Activated T-helper 1 cell treated with anti-CD3 and anti-CD28 coated beads, Interleukin-12 subunit alpha, Interleukin-12 subunit beta, Interleukin-2, Interleukin-4 antibody, amounts not matched to agents 30 ng/mL and 10 ng/mL and 1 ng/mL, durations not matched to agents 14 hours and 24 hours and 36 hours (primary cell): ENCODE results near the gene SND1. TPM values are rescaled to one million over a fixed set of nuclear protein-coding genes. Genes with fewer than 3 reads are reported as not detected.

Experiments used
- DNase-seq: peaks from one replicate; pipeline ENCODE4 v3.0.0; 2021; ENCODE audit warnings: low spot score
- H3K27ac Mint-ChIP-seq: one replicate; pipeline ENCODE4 v1.8.0; 2021; ENCODE audit warnings: mild to moderate bottlenecking, mixed read lengths
- H3K27me3 Mint-ChIP-seq: one replicate; pipeline ENCODE4 v1.8.0; 2022; ENCODE audit warnings: mild to moderate bottlenecking, moderate library complexity, mixed read lengths; ENCODE audit not compliant: insufficient read depth
- H3K36me3 Mint-ChIP-seq: one replicate; pipeline ENCODE4 v1.8.0; 2021; ENCODE audit warnings: low read depth, mixed read lengths
- H3K4me1 Mint-ChIP-seq: one replicate; pipeline ENCODE4 v1.8.0; 2021; ENCODE audit warnings: low read depth, mixed read lengths
- H3K4me3 Mint-ChIP-seq: one replicate; pipeline ENCODE4 v1.8.0; 2021; ENCODE audit warnings: mild to moderate bottlenecking, moderate library complexity, mixed read lengths
- H3K9me3 Mint-ChIP-seq: one replicate; pipeline ENCODE4 v1.8.0; 2021; ENCODE audit warnings: mixed read lengths
- intact Hi-C: fragments of 100-400 bp; cut with micrococcal nuclease; formaldehyde crosslinking; loops from one replicate; pipeline ENCODE4 v1.15.1; 2024
- total RNA-seq: library from RNA; stranded (reverse); gene quantifications from 2 replicates; pipeline ENCODE4 v1.2.3, GENCODE V29; 2022

SND1 gene
- total RNA-seq, 1 donor from 2014 or later = 292 TPM

DNA sequence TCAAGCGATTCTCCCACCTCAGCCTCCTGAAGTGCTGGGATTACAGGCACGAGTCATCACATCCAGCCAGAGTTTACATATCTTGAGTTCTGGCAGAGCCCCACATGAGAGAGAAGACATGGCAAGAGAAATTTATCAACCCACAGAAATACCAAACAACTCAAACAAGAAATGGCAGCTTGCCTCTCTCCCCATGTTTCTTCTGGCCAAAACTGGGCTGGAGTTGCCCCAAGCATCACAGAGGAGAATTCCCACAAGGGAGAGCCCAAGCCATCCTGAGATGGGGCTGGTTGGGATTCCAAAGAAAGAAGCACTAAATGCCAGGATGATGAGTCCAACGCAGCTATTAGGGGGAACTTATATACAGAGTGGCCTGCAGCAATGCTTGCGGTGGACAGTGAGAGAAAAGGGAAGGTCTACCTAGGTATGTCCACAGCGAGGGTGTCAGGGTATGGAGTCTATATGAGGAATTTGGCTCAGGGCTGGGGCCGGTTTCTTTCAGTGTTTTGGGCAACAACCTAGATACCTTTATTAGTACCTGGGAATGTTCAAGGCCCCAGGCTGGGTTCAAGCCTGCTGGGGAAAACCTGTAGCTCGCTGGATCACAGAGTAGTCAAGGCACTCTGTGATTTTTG lies 19.6 kb upstream of the SND1 start:
- intact Hi-C loops = no loop called here
- no peaks in the 10 kb centered on the region for H3K36me3 Mint-ChIP-seq
- H3K4me1 Mint-ChIP-seq = peaks cover 11% of the 10 kb centered on the region
- peaks cover 26% of the 10 kb centered on the region for H3K27me3 Mint-ChIP-seq
- no peaks in the 10 kb centered on the region for H3K9me3 Mint-ChIP-seq
- DNase-seq = no peak
- H3K4me3 Mint-ChIP-seq = no peak overlapping the region
- H3K27ac Mint-ChIP-seq = no peak overlapping the region

DNA sequence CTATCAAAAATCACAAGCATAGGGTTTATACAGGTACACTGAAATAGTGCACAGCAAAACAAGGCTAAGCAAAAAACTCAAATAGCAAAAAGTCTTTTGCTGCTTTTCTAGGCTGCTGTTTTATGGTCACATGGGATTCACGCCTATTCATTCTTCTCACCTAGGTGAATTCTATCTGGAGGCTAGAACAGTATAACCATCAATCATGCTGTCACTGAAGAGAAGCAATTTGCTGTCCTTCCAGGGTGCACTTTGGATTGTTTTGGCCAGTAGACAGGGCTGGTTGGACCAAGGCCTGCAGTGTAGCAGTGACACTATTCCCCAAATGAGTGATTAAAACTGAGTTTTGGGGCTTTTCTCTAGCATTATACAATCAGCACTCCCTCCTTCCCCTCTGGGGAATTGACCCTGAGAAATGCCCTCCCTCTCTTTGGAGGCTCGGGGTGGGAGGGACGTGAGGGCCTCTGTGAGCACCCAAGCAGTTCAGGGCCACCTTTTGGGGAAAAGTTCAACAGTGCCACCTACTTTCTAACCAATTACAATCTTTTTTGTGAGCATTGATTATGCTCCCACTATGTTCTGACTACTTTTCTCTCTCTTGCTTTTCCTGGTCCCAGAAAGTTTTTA lies 16.2 kb upstream of the SND1 start:
- no peaks in the 10 kb centered on the region for H3K36me3 Mint-ChIP-seq
- H3K4me1 Mint-ChIP-seq = peaks cover 11% of the 10 kb centered on the region
- intact Hi-C loops = no loop called here
- no peak overlapping the region for H3K4me3 Mint-ChIP-seq
- no peaks in the 10 kb centered on the region for H3K9me3 Mint-ChIP-seq
- H3K27me3 Mint-ChIP-seq = peaks cover 33% of the 10 kb centered on the region
- no peak overlapping the region for H3K27ac Mint-ChIP-seq
- no peak for DNase-seq

DNA sequence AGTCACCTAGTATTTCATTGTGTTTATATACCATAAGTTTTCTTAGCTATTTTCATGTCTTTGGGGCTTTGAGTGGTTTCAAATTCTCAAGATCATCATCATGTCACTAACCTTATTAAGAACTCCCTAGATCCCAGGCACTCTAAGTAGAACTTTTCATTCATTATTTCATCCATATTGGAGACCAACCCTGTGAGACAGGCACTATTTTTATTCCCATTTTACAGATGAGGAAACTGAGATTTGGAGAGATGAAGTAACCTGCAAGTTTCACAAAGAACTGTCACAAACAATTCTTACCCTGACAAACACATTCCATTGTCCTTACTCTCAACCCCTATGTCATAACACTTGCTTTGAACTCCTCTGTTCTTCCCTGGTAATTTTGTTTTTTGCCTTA lies 13.8 kb upstream of the SND1 start:
- Mint-ChIP-seq H3K9me3 (no peaks in the 10 kb centered on the region), H3K27ac (no peak overlapping the region), H3K4me3 (no peak overlapping the region), H3K27me3 (peaks cover 26% of the 10 kb centered on the region), H3K36me3 (no peaks in the 10 kb centered on the region), H3K4me1 (peaks cover 11% of the 10 kb centered on the region)
- no peak for DNase-seq
- intact Hi-C loops = no loop called here

DNA sequence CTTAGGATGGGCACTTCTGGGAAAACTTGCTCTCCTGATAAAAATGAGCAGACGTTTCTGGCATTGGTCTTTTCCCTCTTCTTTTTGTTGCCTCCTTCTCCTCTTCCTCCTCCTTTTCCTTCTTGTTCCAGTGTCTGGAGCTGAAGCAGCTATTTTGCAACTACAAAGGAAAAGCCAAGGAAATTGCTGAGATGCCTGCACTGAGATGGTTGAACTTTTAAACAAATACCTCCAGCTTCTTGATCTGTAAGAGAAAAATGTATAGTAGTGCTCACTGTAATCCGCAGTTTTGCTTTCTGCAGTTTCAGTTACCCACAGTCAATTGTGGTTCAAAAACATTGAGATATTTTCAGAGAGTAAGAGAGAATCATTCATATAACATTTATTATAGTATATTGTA lies 7.5 kb upstream of the SND1 start:
- Mint-ChIP-seq H3K4me3 (no peak overlapping the region), H3K9me3 (no peaks in the 10 kb centered on the region), H3K36me3 (no peaks in the 10 kb centered on the region), H3K27ac (no peak overlapping the region), H3K4me1 (no peaks in the 10 kb centered on the region), H3K27me3 (peaks cover 13% of the 10 kb centered on the region)
- no peak for DNase-seq
- intact Hi-C loops = no loop called here

DNA sequence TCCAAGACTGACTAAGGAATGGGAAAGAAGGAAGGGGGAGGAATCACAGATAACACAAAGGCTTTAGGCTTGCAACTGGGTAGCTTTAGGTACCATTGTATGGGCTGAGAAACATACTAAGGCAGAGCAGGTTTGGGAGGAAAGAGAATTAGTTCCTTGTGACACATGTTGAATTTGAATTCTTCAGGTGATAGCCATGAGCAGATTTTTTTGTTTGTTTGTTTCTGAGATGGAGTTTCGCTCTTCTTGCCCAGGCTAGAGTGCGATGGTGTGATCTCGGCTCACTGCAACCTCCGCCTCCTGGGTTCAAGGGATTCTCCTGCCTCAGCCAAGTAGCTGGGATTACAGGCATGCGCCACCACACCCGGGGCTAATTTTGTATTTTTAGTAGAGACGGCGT lies 4.4 kb upstream of the SND1 start:
- no peak overlapping the region for H3K27ac Mint-ChIP-seq
- H3K4me3 Mint-ChIP-seq = no peak overlapping the region
- intact Hi-C loops = no loop called here
- peaks cover 6% of the 10 kb centered on the region for H3K27me3 Mint-ChIP-seq
- peaks cover 12% of the 10 kb centered on the region for H3K4me1 Mint-ChIP-seq
- H3K9me3 Mint-ChIP-seq = no peaks in the 10 kb centered on the region
- H3K36me3 Mint-ChIP-seq = peaks cover 5% of the 10 kb centered on the region
- DNase-seq = no peak

DNA sequence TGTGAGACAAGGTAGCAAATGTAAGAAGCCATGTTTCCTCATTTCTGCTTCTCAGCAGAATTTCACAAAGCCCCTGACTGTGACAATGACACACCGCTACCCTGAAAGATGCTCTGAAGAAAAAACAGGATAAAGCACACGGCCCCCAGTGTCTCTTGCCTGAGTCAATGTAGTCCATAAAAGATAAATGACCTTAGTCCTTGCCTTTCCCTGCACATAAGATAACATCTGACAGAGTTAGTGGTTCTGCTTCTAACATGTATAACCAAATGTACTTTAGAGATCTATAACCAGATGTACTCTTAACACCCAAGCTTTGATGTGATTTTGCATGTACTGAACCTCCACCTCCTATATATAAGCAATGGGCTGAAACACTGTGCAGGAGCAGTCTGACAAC lies 3.0 kb upstream of the SND1 start:
- peaks cover 25% of the 10 kb centered on the region for H3K4me1 Mint-ChIP-seq
- peaks cover 13% of the 10 kb centered on the region for H3K36me3 Mint-ChIP-seq
- peaks cover 6% of the 10 kb centered on the region for H3K27me3 Mint-ChIP-seq
- H3K27ac Mint-ChIP-seq = no peak overlapping the region
- H3K9me3 Mint-ChIP-seq = no peaks in the 10 kb centered on the region
- intact Hi-C loops = no loop called here
- no peak for DNase-seq
- no peak overlapping the region for H3K4me3 Mint-ChIP-seq

DNA sequence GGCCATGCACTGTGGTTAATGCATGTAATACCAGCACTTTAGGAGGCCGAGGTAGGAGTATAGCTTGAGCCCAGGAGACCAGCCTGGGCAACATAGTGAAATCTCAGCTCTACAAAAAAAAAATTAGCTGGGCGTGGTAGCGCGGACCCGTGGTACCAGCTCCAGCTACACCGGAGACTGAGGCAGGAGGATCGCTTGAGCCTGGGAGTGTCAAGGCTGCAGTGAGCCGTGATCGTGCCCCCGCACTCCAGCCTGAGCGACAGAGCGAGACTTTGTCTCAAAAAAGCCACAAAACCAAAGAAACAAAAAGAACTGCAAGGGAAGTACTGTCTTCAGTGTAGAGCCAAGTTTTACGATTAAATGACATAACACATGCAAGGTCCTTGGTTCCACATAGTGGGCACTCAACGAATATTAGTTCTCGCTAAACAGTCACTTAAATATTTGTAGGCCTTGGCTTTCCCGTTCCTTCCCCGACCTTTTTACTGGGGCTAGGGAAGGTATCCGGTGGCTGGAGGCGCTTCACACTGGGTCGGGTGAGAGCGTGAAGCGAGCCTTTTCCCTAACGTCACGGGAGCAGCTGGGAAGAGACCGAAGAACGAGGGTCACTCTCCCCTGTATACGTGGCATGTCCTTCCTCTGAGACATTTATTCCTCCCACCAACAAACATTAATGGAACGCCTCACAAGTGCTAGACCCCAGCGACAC lies 993 bp upstream of the SND1 start:
- peak overlapping the region; percentile 98 for H3K27ac Mint-ChIP-seq
- intact Hi-C loops = loop anchor here (1.0 to 10.0 kb wide), 7 partner anchors 66 to 884 kb away; partner anchors contain the start of genes GCC1, HILPDA, IMPDH1 and RBM28
- no peaks in the 10 kb centered on the region for H3K9me3 Mint-ChIP-seq
- DNase-seq = no peak
- H3K4me3 Mint-ChIP-seq = peak overlapping the region; percentile 100
- H3K27me3 Mint-ChIP-seq = peaks cover 6% of the 10 kb centered on the region
- H3K4me1 Mint-ChIP-seq = peaks cover 45% of the 10 kb centered on the region
- H3K36me3 Mint-ChIP-seq = peaks cover 26% of the 10 kb centered on the region

DNA sequence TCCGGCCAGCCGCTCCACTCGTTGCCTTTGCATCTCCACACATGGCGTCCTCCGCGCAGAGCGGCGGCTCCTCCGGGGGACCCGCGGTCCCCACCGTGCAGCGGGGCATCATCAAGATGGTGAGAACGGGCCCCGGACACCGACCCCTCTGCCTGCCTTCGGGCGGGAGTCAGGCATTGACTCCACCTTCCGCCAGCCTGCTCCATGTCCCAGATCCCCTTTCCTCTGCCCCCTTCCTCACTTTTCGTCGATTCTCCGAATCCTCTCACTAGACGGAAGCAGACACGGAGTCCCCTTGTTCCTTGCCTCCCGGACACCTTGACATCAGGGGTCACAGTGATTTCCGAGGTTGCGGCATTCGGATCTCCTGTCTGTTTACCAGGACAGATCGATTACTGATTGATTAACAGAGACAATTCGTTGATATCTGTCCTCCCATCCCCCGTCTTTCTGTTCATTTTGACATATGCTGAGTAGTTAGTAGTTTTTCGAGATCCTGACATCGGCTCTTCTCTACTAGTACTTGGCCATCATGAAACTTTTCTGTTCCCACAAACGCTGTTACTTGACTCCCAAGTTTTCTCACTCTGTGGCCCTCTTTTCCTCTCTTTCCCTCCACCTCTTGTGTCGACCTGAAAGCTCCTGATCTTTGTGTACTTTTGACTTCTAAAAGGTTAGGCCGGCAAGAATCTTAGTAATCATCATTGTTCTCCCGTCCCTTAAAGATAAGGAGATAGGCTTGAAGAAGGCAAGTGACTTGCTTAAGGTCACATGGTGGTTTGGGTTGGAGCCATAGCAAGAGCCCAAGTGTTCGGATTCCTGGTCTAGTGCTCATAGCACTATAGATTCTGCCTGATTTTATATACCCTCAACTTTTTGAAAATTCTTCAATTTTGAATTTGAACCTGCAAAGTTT lies 597 bp downstream of the SND1 start:
- peak overlapping the region; percentile 100 for H3K4me3 Mint-ChIP-seq
- DNase-seq = no peak
- H3K4me1 Mint-ChIP-seq = peaks cover 55% of the 10 kb centered on the region
- peaks cover 29% of the 10 kb centered on the region for H3K36me3 Mint-ChIP-seq
- no peaks in the 10 kb centered on the region for H3K9me3 Mint-ChIP-seq
- peaks cover under 1% of the 10 kb centered on the region for H3K27me3 Mint-ChIP-seq
- intact Hi-C loops = loop anchor here (1.0 to 10.0 kb wide), 6 partner anchors 205 to 882 kb away; partner anchors contain the start of genes HILPDA, IMPDH1 and ZNF800
- H3K27ac Mint-ChIP-seq = peak overlapping the region; percentile 98

DNA sequence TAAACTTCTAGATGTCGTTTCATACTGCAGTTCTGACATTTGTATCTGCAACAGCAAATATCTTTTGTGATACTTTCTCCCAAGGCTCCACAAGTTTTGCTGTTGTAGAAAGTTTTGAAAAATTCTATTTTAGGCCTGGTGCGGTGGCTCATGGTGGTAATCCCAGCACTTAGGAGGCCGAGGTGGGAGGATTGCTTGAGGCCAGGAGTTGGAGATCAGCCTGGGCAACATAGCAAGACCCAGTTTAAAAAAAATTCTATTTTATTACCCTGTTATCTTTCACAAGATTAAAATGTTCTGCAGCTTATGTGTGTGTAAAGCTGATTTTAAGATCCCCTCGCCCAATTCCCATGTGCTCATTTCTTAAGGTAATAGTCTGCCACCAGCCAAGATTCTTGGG lies 1.4 kb downstream of the SND1 start:
- Mint-ChIP-seq H3K36me3 (peaks cover 32% of the 10 kb centered on the region), H3K4me1 (peaks cover 56% of the 10 kb centered on the region), H3K27ac (peak overlapping the region; percentile 15), H3K27me3 (no peaks in the 10 kb centered on the region), H3K9me3 (no peaks in the 10 kb centered on the region), H3K4me3 (peak overlapping the region; percentile 100)
- intact Hi-C loops = loop anchor here (5.0 to 10.0 kb wide), 5 partner anchors 204 to 881 kb away; partner anchors contain the start of genes HILPDA and IMPDH1
- no peak for DNase-seq

DNA sequence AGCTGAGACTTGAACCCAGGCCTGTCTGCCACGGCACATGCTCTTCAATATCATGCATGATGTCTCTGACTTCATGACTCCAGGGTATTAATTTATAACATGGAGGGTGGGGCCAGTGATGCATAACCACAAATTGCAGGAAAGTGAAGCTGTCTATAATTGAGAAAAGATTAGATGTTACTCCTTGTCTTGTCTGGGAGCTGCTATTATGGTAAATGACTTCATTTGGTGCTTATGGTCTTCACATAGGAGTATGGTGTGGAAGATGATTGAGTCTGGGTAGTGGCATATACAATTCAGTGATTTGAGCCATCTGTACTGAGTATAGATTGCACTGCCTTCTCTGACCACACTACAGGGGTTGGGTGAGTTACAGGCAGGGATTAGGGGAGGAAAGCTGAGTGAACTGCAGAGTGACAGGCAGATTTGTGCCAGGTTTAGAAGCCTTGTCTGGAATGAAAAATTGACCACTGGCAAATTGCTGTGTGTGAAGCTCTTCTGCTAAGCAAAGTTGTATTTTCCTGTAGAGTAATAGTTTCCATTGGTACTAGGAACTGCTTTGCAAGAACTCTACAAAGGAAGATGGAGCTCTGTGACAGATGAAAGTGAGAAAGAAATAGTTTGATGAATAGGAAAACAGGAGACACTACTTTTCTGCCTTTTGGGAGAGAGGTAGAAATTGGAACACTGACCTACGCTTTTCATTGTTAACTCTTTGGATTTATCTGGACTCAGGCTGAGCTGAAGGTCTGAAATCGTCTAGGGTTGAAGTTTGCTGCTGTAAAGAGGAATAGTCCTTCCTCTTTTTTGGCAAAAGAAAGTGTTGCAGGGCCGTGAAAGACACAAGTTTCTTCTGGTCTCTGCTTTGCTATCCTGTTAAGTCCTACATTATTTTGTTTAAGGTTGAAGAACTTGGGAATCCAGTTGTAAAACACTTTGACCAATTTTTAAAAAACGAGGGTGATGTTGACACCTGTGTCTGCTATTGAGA lies 2.7 kb downstream of the SND1 start:
- H3K4me1 Mint-ChIP-seq = peaks cover 68% of the 10 kb centered on the region

DNA sequence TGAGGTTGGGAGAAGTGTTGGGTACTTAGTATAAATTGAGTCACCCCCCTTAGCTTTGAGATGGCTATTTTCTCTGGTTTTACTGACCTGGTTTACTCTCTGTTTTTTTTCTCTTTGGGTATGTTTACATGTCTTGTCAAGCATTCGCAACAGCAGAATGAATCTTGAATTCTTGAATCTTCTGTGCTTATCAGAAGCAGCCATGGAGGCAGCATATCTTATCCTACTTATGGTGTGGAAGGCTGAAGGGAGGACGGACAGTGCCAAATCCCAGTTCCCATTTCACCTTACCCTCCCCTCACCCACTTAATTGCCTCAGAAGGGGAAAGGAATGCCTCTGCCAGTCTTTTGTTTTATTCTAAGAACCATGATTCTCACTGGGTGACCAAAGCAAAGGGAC lies 3.7 kb downstream of the SND1 start:
- Mint-ChIP-seq H3K4me1 (peaks cover 75% of the 10 kb centered on the region), H3K27me3 (no peaks in the 10 kb centered on the region), H3K9me3 (no peaks in the 10 kb centered on the region), H3K27ac (peak overlapping the region; percentile 6), H3K36me3 (peaks cover 42% of the 10 kb centered on the region), H3K4me3 (peak overlapping the region; percentile 5)
- DNase-seq = no peak
- intact Hi-C loops = loop anchor here (1.0 to 10.0 kb wide), 4 partner anchors 12 to 879 kb away; partner anchors contain the start of gene HILPDA

More for the DNA sequence above, 2.7 kb downstream of the SND1 start:
- DNase-seq = no peak
- peak overlapping the region; percentile 100 for H3K4me3 Mint-ChIP-seq
- H3K27me3 Mint-ChIP-seq = no peaks in the 10 kb centered on the region
- peaks cover 36% of the 10 kb centered on the region for H3K36me3 Mint-ChIP-seq
- intact Hi-C loops = loop anchor here (1.0 to 10.0 kb wide), 7 partner anchors 13 to 880 kb away; partner anchors contain the start of genes HILPDA and IMPDH1
- peak overlapping the region; percentile 61 for H3K27ac Mint-ChIP-seq
- H3K9me3 Mint-ChIP-seq = no peaks in the 10 kb centered on the region
